PFSK-1 (cell line): ENCODE results near the gene HMOX1.

Source experiments
- FOXP2 ChIP-seq: optimal IDR thresholded peaks from 2 replicates; pipeline ENCODE3; 2011; ENCODE audit warnings: borderline replicate concordance, control low read depth, inconsistent platforms; ENCODE audit not compliant: insufficient read depth; ENCODE audit errors: extremely low read length, extremely low read depth
- POLR2AphosphoS5 ChIP-seq: IDR thresholded peaks from 2 replicates; pipeline ENCODE4 v1.6.1; 2012; ENCODE audit warnings: low read depth, mild to moderate bottlenecking, control low read depth, low read length, moderate library complexity
- SIN3A ChIP-seq: IDR thresholded peaks from 2 replicates; pipeline ENCODE4 v1.6.1; 2012; ENCODE audit warnings: mild to moderate bottlenecking, low read length, moderate library complexity, borderline replicate concordance; ENCODE audit not compliant: insufficient read depth
- TAF1 ChIP-seq: IDR thresholded peaks from 2 replicates; pipeline ENCODE4 v1.6.1; 2012; ENCODE audit warnings: low read length, control low read depth, borderline replicate concordance; ENCODE audit not compliant: insufficient read depth
- TF ChIP-seq, protein P1 (sequence below), 2 experiments: IDR thresholded peaks; 2 replicates each; pipeline versions ENCODE4 v1.6.1 to v1.8.0; 2011 to 2012; ENCODE audit warnings: low read depth in 2 of 2, low read length in 2 of 2, control low read depth in 1 of 2, inconsistent platforms in 1 of 2, mild to moderate bottlenecking in 1 of 2, moderate library complexity in 1 of 2; ENCODE audit not compliant: insufficient read depth in 1 of 2

Gene HMOX1

GRCh38 chr22:35346596-35347220 lies 34.2 kb upstream of the HMOX1 start:
- TF ChIP-seq SIN3A: no peak
- TF ChIP-seq, protein P1, sequence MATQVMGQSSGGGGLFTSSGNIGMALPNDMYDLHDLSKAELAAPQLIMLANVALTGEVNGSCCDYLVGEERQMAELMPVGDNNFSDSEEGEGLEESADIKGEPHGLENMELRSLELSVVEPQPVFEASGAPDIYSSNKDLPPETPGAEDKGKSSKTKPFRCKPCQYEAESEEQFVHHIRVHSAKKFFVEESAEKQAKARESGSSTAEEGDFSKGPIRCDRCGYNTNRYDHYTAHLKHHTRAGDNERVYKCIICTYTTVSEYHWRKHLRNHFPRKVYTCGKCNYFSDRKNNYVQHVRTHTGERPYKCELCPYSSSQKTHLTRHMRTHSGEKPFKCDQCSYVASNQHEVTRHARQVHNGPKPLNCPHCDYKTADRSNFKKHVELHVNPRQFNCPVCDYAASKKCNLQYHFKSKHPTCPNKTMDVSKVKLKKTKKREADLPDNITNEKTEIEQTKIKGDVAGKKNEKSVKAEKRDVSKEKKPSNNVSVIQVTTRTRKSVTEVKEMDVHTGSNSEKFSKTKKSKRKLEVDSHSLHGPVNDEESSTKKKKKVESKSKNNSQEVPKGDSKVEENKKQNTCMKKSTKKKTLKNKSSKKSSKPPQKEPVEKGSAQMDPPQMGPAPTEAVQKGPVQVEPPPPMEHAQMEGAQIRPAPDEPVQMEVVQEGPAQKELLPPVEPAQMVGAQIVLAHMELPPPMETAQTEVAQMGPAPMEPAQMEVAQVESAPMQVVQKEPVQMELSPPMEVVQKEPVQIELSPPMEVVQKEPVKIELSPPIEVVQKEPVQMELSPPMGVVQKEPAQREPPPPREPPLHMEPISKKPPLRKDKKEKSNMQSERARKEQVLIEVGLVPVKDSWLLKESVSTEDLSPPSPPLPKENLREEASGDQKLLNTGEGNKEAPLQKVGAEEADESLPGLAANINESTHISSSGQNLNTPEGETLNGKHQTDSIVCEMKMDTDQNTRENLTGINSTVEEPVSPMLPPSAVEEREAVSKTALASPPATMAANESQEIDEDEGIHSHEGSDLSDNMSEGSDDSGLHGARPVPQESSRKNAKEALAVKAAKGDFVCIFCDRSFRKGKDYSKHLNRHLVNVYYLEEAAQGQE (IDR thresholded peaks at IDR 0.05; ENCODE audit: insufficient read depth in 1 of 2, low read depth in 2 of 2, low read length in 2 of 2): no peak
- no peak for TF ChIP-seq POLR2AphosphoS5

DNA sequence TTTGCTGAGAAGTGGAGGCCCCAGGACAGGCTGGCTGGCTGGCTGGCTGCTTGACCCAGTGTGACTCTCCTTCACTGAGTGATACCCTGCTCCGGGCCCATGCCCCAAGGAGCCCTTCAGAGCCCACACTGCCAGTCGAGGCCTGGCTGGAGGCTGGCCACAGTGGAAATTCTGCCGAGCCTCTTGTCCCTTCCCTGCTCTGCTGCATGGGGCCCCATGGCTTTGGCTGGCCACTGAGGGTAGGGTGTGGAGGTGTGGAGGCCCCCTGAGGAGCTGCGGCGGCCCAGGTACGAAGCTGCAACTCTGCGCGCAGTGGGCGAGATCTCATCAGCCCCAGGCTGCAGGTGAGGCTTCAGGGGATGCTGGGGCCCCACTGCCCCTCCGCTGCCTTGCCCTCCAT lies 33.4 kb upstream of the HMOX1 start:
- TF ChIP-seq, protein P1 (IDR thresholded peaks at IDR 0.05; ENCODE audit: insufficient read depth in 1 of 2, low read depth in 2 of 2, low read length in 2 of 2): no peak
- TF ChIP-seq POLR2AphosphoS5 (no peak), TAF1 (no peak), SIN3A (no peak), FOXP2 (no peak)

DNA sequence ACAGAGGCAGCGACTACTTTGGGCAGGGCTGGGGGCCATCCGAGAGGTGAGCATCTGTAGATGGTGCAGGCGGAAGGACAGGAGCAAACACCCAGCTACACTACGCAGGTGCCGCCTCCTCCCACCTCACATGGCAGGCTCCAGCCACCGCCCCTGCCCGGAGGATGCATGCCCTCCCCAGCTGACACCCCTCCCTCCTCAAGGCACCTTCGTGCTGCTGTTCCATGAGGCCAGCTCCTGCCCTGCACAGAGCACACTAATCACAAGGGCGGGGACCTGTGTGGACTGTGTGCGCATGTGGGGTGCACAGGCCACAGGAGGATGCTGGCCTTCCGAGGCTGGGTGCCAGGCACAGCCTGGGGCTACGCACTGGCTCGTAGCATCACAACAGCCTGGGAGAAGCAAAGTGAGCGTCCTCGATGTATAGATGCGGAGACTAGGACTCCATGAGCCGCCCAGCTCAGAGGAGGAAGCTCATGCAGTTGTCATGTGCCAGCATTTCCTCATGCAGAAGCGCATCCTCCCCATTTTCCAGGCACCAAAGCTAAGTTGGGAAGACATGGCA lies 32.8 kb upstream of the HMOX1 start:
- no peak for TF ChIP-seq SIN3A
- TF ChIP-seq, protein P1 (IDR thresholded peaks at IDR 0.05; ENCODE audit: insufficient read depth in 1 of 2, low read depth in 2 of 2, low read length in 2 of 2): no peak
- TF ChIP-seq TAF1: no peak
- no peak for TF ChIP-seq POLR2AphosphoS5
- no peak for TF ChIP-seq FOXP2

DNA sequence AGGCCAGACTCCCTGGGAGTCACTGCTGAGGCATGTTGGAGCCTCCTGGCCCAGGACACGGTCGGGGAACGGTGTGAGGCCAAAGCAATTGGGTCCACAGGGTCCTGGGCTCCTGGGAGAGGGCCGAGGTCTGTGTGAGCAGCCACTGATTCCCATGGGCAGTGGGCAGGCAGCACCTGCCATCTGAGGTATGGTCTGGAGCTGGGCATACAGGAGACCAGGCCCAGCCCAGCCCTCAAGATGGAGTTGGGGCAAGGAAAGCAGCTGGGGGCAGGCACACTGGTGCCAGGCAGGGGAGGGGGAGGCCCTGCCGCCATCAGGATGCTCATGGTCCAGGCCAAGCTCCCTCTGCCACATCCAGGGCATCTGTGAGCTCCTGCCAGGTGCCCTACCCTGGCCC lies 32.2 kb upstream of the HMOX1 start:
- TF ChIP-seq, protein P1 (IDR thresholded peaks at IDR 0.05; ENCODE audit: insufficient read depth in 1 of 2, low read depth in 2 of 2, low read length in 2 of 2): no peak
- TF ChIP-seq TAF1 (no peak), FOXP2 (no peak), SIN3A (no peak)

- no peak for TF ChIP-seq SIN3A
- TF ChIP-seq POLR2AphosphoS5: no peak
- no peak for TF ChIP-seq FOXP2
- no peak for TF ChIP-seq TAF1
- TF ChIP-seq, protein P1 (IDR thresholded peaks at IDR 0.05; ENCODE audit: insufficient read depth in 1 of 2, low read depth in 2 of 2, low read length in 2 of 2): no peak
Observed at GRCh38 chr22:35349368-35349703, 31.6 kb upstream of the HMOX1 start.
